ENCODE measurements around the gene FGD1. TPM values are rescaled to one million over a fixed set of nuclear protein-coding genes. Genes with fewer than 3 reads are reported as not detected.

The FGD1 gene
- total RNA-seq, 6 experiments from 2014 or later, result 0.51 to 1.4 (median 0.77) TPM

- no peak overlapping the region for H3K4me3 ChIP-seq
- H3K4me1 ChIP-seq, result no peaks in the 10 kb centered on the region
- no peaks in the 10 kb centered on the region for H3K9me3 ChIP-seq
- no peaks in the 10 kb centered on the region for H3K36me3 ChIP-seq
- ATAC-seq (no peak), DNase-seq (no peak)
- no peak for TF ChIP-seq POLR2A (IDR thresholded peaks at IDR 0.05)
- TF ChIP-seq, protein P1, sequence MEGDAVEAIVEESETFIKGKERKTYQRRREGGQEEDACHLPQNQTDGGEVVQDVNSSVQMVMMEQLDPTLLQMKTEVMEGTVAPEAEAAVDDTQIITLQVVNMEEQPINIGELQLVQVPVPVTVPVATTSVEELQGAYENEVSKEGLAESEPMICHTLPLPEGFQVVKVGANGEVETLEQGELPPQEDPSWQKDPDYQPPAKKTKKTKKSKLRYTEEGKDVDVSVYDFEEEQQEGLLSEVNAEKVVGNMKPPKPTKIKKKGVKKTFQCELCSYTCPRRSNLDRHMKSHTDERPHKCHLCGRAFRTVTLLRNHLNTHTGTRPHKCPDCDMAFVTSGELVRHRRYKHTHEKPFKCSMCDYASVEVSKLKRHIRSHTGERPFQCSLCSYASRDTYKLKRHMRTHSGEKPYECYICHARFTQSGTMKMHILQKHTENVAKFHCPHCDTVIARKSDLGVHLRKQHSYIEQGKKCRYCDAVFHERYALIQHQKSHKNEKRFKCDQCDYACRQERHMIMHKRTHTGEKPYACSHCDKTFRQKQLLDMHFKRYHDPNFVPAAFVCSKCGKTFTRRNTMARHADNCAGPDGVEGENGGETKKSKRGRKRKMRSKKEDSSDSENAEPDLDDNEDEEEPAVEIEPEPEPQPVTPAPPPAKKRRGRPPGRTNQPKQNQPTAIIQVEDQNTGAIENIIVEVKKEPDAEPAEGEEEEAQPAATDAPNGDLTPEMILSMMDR (IDR thresholded peaks at IDR 0.05), result no peak
- H3K27ac ChIP-seq, result no peak overlapping the region
- intact Hi-C loops (cut with DNase I), result no loop called here
- WGBS (ENCODE audit: insufficient coverage, low coverage, low lambda C conversion rate, missing lambda C conversion rate), result 27% methylated on average over 3 of the region's 3 CpGs
- no peaks in the 10 kb centered on the region for H3K27me3 ChIP-seq
Measured at GRCh38 chrX:54484666-54485065, 11.4 kb downstream of the FGD1 start.

DNA sequence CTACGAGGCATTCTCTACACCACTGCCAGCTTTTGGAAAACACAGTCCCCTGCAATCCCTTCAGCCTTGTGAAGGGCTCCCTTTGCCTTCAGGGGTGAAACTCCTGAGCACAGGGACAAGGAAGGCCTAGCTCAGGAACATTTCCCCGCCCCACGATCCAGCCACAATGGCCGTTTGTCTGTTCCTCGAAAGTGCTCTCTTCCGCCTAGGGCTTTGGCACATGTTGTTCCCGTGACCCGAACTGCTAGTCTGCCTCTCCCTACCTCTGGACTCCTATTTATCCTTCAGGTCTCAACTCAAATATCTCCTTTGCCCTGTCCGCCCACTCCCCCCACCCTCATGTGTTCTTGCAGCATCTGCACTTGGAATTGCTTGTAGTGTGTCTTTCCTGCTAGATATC lies 12.1 kb downstream of the FGD1 start:
- Histone ChIP-seq H3K4me1 (no peaks in the 10 kb centered on the region), H3K36me3 (no peaks in the 10 kb centered on the region), H3K27me3 (no peaks in the 10 kb centered on the region), H3K4me3 (no peak overlapping the region), H3K27ac (no peak overlapping the region), H3K9me3 (no peaks in the 10 kb centered on the region)
- ATAC-seq (no peak), DNase-seq (no peak)
- intact Hi-C loops (cut with DNase I), result no loop called here
- 78% methylated on average over 8 of the region's 9 CpGs for WGBS (ENCODE audit: insufficient coverage, low coverage, low lambda C conversion rate, missing lambda C conversion rate)
- TF ChIP-seq, protein P1 (IDR thresholded peaks at IDR 0.05), result no peak
- no peak for TF ChIP-seq POLR2A (IDR thresholded peaks at IDR 0.05)

DNA sequence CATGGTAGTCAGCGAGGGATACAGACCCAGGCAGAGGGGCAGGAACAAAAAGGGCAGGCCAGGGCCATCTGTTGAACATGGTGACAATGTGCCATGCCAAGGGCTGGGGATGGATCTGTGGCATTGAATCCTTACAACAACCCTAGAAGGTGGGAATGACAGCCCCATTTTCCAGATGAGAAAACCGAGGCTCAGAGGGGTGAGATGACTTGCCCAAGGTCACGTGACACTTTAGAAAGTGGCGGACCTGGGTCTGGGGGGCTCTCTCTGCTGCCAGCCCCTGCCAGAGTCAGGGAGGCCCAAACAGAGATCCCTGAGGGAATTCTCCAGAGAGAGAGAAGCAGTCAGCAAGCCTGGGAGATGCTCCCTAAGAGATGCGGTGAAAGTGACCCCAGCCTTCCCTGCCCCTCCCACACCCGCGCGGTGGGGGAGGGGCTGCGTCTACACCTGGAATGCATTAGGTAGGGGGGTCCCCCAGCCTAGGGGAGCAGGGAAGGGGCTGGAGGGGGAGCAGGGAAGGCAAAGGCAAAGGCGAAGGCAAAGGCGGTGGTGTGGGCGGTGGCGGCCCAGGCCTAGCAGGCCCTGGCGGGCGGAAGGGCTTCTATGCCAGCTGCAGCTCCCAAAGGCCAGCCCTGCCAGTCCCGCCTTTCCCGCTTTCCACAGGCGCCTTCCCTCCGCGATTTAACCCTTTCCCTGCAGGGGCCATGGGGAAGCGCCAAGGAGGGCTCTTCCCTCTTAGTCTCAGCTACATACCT lies 13.0 kb downstream of the FGD1 start:
- no peak for ATAC-seq
- Histone ChIP-seq H3K27ac (no peak overlapping the region), H3K36me3 (no peaks in the 10 kb centered on the region), H3K9me3 (no peaks in the 10 kb centered on the region), H3K4me3 (no peak overlapping the region), H3K4me1 (no peaks in the 10 kb centered on the region), H3K27me3 (no peaks in the 10 kb centered on the region)
- TF ChIP-seq POLR2A (IDR thresholded peaks at IDR 0.05), result no peak
- TF ChIP-seq, protein P1 (IDR thresholded peaks at IDR 0.05), result no peak
- 41% methylated on average over 7 of the region's 21 CpGs for WGBS (ENCODE audit: insufficient coverage, low coverage, low lambda C conversion rate, missing lambda C conversion rate)
- DNase-seq, result no peak
- intact Hi-C loops (cut with DNase I), result no loop called here

DNA sequence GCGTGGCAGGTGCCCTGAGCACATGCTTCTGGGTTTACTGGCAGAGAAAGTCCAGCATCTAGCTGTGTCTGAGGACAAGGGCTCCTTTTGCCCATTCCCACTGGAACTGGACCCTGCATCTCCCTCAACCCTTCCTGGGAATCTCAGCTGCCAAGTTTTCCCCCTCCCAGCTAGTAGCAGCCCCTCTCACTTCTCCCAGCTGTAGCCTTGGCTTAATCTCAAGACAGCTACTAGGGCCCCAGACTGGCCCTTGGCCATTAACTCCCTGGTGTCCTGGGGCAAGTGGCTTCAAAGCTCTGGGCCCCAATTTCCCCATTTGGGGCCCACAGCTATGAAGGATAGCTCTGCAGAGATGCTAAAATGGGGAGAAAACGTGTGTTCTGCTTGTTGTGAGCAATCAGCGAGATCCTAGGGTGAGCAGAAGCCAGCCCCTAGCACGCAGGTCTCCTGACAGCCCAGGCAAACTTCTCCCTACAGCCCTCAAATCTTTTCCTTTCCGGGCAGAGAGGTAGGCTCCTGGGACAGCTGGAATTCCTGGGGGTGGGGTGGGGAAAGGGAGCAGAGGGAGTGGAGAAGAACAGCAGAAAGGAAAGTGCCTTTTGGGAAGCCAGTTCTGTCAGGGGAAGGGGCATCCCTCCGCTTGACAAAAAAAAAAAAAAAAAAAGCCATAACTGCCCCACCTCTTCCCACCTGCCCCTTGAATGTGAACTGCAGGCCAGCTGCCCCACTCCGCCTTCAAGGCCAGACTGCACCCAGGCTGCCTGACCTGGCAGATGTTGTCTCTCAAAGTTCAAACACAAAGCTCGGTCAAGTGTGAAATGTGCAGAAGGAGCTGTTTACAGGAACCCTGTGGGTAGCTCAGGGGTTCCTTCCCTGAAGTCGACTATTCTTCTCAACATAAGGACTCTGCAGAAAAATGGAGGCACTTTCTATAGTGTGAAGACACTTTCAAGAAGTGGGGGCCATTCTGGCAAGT lies 16.6 kb downstream of the FGD1 start:
- no peaks in the 10 kb centered on the region for H3K27me3 ChIP-seq
- H3K36me3 ChIP-seq, result no peaks in the 10 kb centered on the region
- H3K4me1 ChIP-seq, result no peaks in the 10 kb centered on the region
- H3K27ac ChIP-seq, result no peak overlapping the region
- DNase-seq (no peak), ATAC-seq (no peak)
- TF ChIP-seq POLR2A (IDR thresholded peaks at IDR 0.05), result no peak
- TF ChIP-seq, protein P1 (IDR thresholded peaks at IDR 0.05), result no peak
- no peak overlapping the region for H3K4me3 ChIP-seq
- 53% methylated on average over 7 of the region's 9 CpGs for WGBS (ENCODE audit: insufficient coverage, low coverage, low lambda C conversion rate, missing lambda C conversion rate)
- no peaks in the 10 kb centered on the region for H3K9me3 ChIP-seq
- intact Hi-C loops (cut with DNase I), result no loop called here
